Activated CD4-positive, alpha-beta T cell treated with anti-CD3 and anti-CD28 coated beads, Interleukin-2, amount 50 U/mL, for 4 hours (primary cell): ENCODE measurements around the gene ITPKB.
"Not testable (repeated sequence)": the region's sequence is repeated elsewhere in the genome, so short reads cannot be mapped to it uniquely, and the experiment has no call there.

Experiments used
- DNase-seq, 2 experiments: peaks; one replicate each; pipeline ENCODE4 v3.0.0-alpha.2; 2020

The ITPKB gene

DNA sequence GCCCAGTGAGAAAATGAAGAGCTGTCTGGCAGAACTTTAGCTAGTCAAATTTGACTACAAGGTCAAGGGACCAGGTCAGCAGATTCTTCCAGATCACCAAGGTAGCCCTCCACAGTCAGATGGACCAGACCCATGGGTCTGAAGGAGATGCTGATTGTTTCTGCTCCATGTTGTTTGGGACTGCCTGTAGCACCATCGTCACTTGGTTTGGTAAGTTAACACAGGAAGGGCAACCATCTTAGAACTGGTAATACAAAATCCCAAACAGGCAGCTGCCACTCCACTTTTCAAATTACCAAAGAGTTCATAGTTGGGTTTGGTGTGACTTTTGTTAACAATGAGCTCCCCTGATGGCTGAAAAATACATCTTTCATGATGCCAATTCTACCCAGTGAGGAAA lies 9.0 kb downstream of the ITPKB start:
- no peak for DNase-seq

GRCh38 chr1:226728448-226728847 lies 10.6 kb downstream of the ITPKB start:
- DNase-seq: no peak

GRCh38 chr1:226725897-226726267 lies 13.2 kb downstream of the ITPKB start:
- DNase-seq: no peak

DNA sequence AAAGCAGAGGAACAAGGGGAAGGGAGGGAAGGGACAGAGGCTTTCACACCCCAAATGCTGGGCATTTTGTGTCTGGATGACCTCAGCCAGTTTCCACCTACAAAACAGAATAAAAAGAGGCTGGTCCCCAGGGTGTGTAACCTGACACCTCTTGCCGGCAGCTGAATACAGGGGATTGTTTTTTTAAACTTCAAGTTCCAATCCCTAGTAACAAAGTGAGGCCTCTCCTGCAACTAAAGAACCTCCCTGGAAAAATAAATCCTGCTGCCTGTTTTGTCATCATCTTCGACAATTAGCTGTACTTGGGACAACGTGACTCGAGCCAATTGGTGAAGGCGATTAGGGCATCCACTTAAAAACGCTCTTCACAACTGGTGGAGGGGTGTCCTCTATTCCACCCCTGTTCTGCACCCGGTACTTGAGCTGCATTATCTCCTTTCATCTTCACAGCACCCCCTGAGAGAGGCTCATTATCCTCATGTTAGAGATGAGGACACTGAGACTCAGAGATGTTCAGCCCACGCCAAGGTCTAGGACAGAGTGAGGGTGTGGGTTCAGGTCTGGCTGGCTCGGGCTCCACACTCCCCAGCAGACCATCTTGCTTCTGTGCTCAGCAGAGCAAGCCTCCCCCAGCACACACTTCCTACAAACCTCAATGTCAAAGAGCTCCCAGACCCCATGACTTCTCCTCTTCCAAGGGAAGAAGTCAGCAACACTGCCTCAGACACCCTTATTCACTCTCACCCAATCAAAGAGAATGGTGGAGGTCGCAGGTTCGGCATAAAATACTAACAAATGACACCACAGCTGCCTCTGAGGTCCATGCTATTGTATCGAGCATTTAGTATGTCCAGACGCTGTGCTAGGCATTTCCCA lies 15.2 kb downstream of the ITPKB start:
- DNase-seq: no peak

GRCh38 chr1:226722901-226723656 lies 16.0 kb downstream of the ITPKB start:
- DNase-seq: no peak

DNA sequence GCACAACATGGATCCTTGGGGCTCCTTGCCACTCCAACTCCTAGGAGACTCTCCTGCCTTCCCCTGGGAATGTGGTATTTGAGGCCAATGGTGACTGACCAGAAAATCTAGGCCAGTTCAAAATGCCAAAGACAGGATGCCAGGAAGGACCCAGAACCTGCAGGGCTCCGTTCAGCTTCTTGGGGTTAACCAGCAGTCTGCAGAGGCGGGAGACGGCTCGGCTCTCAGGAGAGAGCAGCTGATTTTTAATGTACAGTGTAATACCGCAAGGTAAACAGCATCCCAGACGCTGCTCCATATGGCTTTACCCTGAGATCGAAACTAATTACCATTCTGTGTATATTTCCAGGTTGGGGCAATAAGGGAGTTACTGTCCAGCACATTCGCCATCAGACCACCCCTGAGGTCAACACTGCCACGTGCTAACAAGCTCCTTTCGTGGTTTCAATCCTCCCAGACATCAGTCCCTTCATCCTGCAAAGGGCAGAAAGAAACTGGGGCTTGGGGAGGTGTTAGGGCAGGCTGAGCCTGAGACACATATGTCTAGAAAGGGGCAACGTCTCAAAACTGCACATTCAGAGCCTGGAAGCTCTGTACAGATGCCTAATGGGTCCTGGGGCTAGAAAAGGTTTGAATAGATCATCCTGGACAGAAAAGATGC lies 16.7 kb downstream of the ITPKB start:
- DNase-seq: no peak

GRCh38 chr1:226720574-226720973 lies 18.5 kb downstream of the ITPKB start:
- DNase-seq: not testable (repeated sequence)

DNA sequence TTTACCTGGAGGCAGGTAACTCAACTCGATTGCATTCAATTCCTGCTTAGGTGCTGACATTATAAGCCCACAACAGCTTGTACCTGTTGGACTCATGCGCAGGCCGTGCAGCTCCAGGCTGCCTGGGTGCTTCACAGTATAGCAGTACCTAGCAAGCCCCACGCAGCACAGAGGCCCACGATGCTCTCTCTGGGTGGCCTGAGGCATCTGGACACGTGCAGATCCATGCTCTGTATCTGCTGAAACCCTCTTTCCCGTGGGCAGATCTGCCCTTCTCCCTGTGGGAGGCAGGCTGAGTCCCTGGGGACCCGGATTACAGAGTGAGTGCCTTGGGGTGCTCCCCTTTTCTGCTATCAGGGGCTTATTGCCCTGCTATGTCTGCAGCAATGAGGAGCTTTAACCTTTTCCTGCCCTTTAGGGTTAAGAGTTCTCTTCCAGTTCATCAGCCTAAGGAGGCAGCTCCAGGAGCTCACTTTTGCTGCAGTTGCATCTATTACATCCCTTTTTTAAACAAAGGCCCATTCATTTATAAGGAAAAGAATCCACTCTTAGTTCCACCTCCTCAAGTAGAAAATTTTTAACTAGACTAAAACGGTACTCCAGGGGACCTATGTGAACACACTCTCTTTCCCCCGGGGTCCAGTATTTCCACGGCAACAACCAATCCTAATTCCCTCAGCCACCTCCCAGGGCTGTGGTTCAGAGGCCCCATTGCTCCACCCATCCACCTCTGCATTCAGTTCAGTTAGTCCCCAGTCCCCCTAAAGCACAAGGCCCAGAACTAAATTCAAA lies 19.3 kb downstream of the ITPKB start:
- DNase-seq: no peak

DNA sequence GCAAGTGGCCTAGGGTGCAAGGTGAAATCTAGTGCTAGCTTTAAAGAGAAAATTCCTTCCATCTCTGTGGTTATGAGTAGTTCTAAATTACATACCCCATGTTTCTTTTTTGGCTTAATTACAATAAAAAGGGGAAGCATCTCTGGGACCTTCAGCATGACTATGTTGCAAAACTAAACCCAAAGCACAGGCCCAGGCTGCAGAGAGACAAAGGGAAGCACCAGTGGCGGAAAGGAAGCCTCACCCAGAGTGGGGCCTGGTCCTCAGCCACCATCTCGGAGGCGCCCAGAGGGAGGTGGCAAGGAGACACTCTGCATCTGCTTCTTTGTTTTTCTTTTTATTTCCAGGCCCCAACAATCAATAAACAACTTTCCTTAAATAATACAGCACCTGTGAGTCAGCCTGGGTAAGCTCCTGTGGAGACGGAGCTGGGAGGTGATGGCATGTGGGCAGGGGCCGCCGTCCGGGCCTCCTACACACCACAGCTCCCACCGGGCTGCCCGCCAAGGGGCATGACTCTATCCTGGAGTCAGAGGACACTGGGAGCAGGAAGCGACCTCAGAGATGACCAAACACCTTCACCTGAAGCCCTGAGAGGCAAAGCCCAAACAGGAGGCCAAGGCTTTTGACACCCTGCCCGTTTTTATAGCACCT lies 21.7 kb downstream of the ITPKB start:
- DNase-seq: no peak

DNA sequence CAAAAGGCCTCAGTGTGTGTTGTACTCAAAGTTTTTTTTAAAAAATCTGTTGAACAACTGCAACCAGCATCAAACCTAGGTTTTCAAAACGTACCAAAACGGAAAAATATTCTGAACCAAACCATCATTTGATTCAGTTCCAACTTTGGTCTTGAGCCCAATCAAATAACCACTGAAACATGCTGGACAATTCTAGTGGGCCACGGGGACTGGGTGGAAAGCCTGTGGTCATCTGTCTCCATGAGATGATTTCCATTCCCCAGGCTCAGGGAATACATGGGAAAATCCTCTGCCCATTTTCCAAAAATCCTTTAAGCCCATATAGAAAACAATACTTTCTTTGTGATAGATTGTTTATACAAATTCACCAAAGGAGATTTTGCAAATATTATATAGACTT lies 22.5 kb downstream of the ITPKB start:
- no peak for DNase-seq

- no peak for DNase-seq
These were observed 24.9 kb downstream of the ITPKB start for GRCh38 chr1:226714148-226714547.

DNA sequence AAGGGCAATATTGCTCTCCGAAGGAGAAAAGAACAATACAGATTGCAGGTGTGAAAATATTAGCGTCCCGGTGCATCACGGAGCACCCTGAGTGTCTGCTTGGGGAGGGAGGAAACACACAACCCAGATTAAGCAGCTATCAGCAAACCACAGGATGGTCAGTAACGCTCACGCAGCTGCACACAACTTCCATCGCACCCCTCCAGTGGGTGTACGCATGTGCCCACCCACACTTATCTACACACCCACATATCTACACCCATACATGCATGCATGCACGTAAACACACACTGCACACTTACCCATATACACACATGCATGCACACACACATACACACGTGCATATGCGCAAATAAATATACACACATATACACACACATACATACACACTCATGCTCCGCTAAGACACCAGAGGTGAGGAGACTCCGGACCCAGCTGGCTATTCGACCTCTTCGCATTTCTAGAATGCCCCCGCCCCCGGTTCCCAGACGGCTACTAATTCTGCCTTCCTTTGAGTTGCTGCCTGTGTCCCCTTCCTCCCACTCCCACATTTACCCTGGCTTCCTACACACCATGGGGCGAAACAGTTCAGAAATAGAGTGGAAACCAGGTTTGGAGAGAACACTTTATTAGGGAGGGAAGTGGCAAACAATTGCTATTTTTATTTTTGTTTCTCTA lies 26.2 kb downstream of the ITPKB start:
- no peak for DNase-seq

DNA sequence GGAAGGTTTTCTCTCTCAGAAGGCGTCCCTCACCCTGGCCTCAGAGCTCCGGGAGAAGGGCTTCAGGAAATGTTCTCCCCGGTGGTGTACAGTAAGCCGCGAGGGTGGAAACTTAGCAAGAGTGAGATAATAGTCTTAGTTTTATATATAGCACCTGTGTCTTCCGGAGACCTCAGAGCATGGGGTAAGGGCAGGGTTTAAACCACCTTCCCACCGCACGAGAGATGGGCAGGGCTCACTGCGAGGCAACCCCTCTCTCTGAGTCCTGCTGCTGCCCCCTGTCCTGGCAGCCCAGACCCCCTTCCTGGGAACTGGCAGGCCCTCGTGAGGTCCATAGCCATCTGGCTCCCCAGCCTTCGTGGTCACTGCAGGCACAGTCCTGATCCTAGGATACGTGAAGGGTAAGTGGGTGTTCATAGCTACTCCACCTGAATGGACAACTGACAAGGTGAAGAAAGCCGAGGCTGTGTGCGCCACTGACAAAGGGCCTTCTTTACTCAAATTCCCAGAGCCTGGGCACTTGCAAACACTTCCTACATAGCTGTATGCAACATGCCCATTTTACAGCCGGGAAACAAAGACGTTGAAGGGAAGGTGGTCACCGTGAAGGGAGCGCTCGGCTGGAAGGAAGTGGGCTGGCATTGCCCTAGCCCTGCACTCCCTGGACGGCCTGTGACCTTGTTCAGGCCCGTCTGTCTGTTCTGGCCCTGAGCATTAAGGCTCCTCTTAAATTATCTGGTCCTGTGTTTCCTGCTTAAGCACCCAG lies 26.9 kb downstream of the ITPKB start:
- peak in 1 of 2 experiments; percentile 33 for DNase-seq

GRCh38 chr1:226710501-226710900 lies 28.6 kb downstream of the ITPKB start:
- no peak for DNase-seq

DNA sequence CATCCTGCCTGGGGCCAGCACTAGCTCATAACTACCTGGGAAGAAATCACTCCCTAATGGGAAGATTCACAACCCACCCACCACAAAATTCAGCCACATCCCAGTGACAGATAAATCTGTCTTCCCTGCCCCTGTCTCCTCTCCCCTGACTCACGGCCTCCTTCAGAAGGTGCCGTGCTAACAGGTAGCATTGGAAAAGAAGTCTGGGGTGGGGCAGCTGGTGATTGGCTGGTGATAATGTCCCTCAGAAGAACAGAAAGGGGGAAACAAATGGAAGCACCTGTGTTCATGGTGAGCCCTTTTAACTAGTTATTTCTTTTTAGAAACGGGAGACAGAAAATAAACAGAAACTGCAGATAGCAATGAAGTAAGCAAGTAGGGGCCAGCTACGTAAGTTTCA lies 29.1 kb downstream of the ITPKB start:
- DNase-seq: no peak

- no peak for DNase-seq
These were observed 30.1 kb downstream of the ITPKB start for GRCh38 chr1:226708967-226709396.

GRCh38 chr1:226708342-226708780 lies 30.7 kb downstream of the ITPKB start:
- peak in 1 of 2 experiments; percentile 34 for DNase-seq

- no peak for DNase-seq
These were observed 32.4 kb downstream of the ITPKB start for GRCh38 chr1:226706684-226707083.

DNA sequence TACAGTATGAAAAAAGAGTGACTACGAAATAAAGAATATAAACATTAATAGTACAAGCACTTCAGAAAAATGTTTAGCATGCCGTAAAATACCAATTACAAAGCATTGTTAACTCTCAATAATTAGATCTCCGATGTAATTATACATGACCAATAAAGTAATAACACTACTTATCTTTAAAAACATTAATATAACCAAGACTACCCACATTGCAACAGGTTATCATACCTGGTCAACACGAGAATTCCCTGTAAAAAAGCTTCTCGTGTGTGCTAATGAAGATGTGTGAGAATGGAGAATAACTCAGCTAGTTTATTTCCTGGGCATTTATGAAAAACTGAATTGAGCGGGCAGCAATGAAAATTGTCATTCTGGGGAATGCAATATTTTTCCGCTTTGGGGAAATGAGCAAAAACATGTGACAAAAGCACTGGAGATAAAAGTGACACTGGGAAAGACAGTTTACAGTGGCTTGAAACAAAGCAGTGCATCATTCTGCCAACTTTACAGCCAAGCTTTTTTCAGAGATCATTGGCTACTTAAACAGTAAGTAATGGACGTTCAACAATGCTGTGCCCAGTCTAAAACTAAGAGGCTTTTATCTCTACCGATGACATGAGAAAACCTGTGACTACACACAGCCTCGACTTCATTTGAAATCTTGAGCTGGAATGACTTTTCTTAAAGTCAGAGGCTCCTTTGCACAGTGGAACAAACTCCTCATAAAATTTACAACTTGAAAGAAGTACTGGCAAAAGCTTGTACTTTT lies 34.7 kb downstream of the ITPKB start:
- no peak for DNase-seq
